H1 (cell line): ENCODE results near the gene OVCH2. TPM values are rescaled to one million over a fixed set of nuclear protein-coding genes. Genes with fewer than 3 reads are reported as not detected.

ENCODE experiments used
- CTBP2 ChIP-seq: IDR thresholded peaks from 2 replicates; pipeline ENCODE4 v1.7.0; 2011; ENCODE audit warnings: borderline replicate concordance, mild to moderate bottlenecking, moderate library complexity, mixed read lengths, low read length; ENCODE audit not compliant: insufficient read depth, insufficient read length
- EZH2 ChIP-seq: fragments of 200-600 bp; sonication (generic); IDR thresholded peaks from 2 replicates; pipeline ENCODE4 v1.7.1; 2012; ENCODE audit warnings: low read depth, mild to moderate bottlenecking, moderate library complexity, low read length, inconsistent platforms; ENCODE audit not compliant: severe bottlenecking
- FOSL1 ChIP-seq: IDR thresholded peaks from 2 replicates; pipeline ENCODE4 v1.6.1; 2011; ENCODE audit warnings: mild to moderate bottlenecking, low read depth, low read length, moderate library complexity; ENCODE audit not compliant: insufficient read depth
- HDAC2 ChIP-seq, 2 experiments: fragments of 300-600 bp in 1 of 2; sonication (generic) in 1 of 2; IDR thresholded peaks; 2 replicates each; pipeline ENCODE4 v1.6.1; 2011 to 2012; ENCODE audit warnings: low read depth in 2 of 2, low read length in 2 of 2, mild to moderate bottlenecking in 2 of 2, moderate library complexity in 2 of 2, borderline replicate concordance in 1 of 2, inconsistent platforms in 1 of 2
- HDAC6 ChIP-seq: IDR thresholded peaks from one replicate; pipeline ENCODE4 v1.7.1; 2012; ENCODE audit warnings: low read depth, mild to moderate bottlenecking, inconsistent platforms, low read length, moderate library complexity
- KDM5A ChIP-seq: fragments of 200-600 bp; IDR thresholded peaks from 2 replicates; pipeline ENCODE4 v1.7.1; 2012; ENCODE audit warnings: mild to moderate bottlenecking, low read length, inconsistent platforms, mixed read lengths
- MAFK ChIP-seq: IDR thresholded peaks from 2 replicates; pipeline ENCODE4 v1.6.1; 2012; ENCODE audit warnings: low read depth, mild to moderate bottlenecking, improper control_type of control experiment, low read length
- NRF1 ChIP-seq: IDR thresholded peaks from 2 replicates; pipeline ENCODE4 v1.6.1; 2011; ENCODE audit warnings: mild to moderate bottlenecking, low read depth, low read length, improper control_type of control experiment
- PHF8 ChIP-seq: fragments of 200-600 bp; sonication (generic); conservative IDR thresholded peaks from 2 replicates; pipeline ENCODE4 v1.7.1; 2012; ENCODE audit warnings: low read depth, mild to moderate bottlenecking, inconsistent platforms, low read length, moderate library complexity
- POLR2A ChIP-seq, 2 experiments: IDR thresholded peaks; 1 replicate in 1 of 2; 2 replicates in 1 of 2; pipeline ENCODE4 v1.6.1; 2011; ENCODE audit warnings: low read depth in 2 of 2, low read length in 2 of 2, mild to moderate bottlenecking in 2 of 2; ENCODE audit errors: control extremely low read depth in 1 of 2
- POLR2AphosphoS5 ChIP-seq: IDR thresholded peaks from 2 replicates; pipeline ENCODE4 v1.6.1; 2011; ENCODE audit warnings: low read depth, low read length
- RFX5 ChIP-seq: IDR thresholded peaks from 2 replicates; pipeline ENCODE4 v1.6.1; 2011; ENCODE audit warnings: low read depth, low read length, improper control_type of control experiment, borderline replicate concordance
- RNF2 ChIP-seq: fragments of 200-900, 300-1000 bp; sonication (generic); IDR thresholded peaks from 2 replicates; pipeline ENCODE4 v1.7.1; 2016; ENCODE audit warnings: borderline replicate concordance, low read depth, mild to moderate bottlenecking, antibody characterized with exemption, low read length; ENCODE audit not compliant: poor library complexity, severe bottlenecking; ENCODE audit errors: missing control alignments
- RXRA ChIP-seq: IDR thresholded peaks from 2 replicates; pipeline ENCODE4 v1.6.1; 2011; ENCODE audit warnings: low read depth, mild to moderate bottlenecking, low read length, moderate library complexity; ENCODE audit not compliant: insufficient read depth
- TEAD4 ChIP-seq: IDR thresholded peaks from 2 replicates; pipeline ENCODE4 v1.6.1; 2012; ENCODE audit warnings: low read depth, low read length, inconsistent platforms, mixed read lengths
- polyA plus RNA-seq, 7 experiments: library from polyadenylated mRNA; depleted of rRNA in 3 of 7; stranded (reverse) in 5 of 7; unstranded in 2 of 7; fragments of >200 nt in 5 of 7; fragments of 200-250 nt in 2 of 7; gene quantifications; 1 replicate in 5 of 7; 2 replicates in 1 of 7; 4 replicates in 1 of 7; pipeline versions ENCODE4 v1.2.1 to v1.2.3, GENCODE V29; 2011 to 2013; ENCODE audit warnings: missing spikeins in 2 of 7, mixed read lengths in 2 of 7
- total RNA-seq: library from RNA; stranded (reverse); fragmentation: NEBNext Ultra II Directional; extraction: Animal tissue kit (Norgen Biotek cat#: 25700); gene quantifications from 2 replicates; pipeline ENCODE4 v1.2.1, GENCODE V29; 2021
- TF ChIP-seq, protein P1 (sequence below): IDR thresholded peaks from 2 replicates; pipeline ENCODE4 v1.6.1; 2012; ENCODE audit warnings: inconsistent platforms
- TF ChIP-seq, protein P2 (sequence below), 3 experiments: IDR thresholded peaks; 1 replicate in 2 of 3; 2 replicates in 1 of 3; pipeline versions ENCODE4 v1.5.1 to v1.6.1; 2011; ENCODE audit warnings: low read length in 3 of 3, mild to moderate bottlenecking in 3 of 3, inconsistent platforms in 2 of 3, low read depth in 1 of 3, moderate library complexity in 1 of 3; ENCODE audit not compliant: insufficient read depth in 1 of 3; ENCODE audit errors: control extremely low read depth in 1 of 3

Gene OVCH2
- total and polyA plus RNA-seq, 2 of the 8 experiments (the other 6 are each of a cell fraction or from before 2014, with no cell fraction given): 0.03 to 1.1 TPM

GRCh38 chr11:7673724-7674434 is 32.4 kb downstream of the OVCH2 start (continued):
- TF ChIP-seq, protein P1, sequence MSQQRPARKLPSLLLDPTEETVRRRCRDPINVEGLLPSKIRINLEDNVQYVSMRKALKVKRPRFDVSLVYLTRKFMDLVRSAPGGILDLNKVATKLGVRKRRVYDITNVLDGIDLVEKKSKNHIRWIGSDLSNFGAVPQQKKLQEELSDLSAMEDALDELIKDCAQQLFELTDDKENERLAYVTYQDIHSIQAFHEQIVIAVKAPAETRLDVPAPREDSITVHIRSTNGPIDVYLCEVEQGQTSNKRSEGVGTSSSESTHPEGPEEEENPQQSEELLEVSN: peak; percentile 72
- TF ChIP-seq TEAD4: no peak
- no peak for TF ChIP-seq KDM5A
- 0 out of 4 replicates have a peak, but pooled peaks of 1 of the 2 experiments have one; percentile 48 for TF ChIP-seq HDAC2 (IDR thresholded peaks at IDR 0.05; ENCODE audit: borderline replicate concordance in 1 of 2, low read depth in 2 of 2, low read length in 2 of 2)
- TF ChIP-seq, protein P2, sequence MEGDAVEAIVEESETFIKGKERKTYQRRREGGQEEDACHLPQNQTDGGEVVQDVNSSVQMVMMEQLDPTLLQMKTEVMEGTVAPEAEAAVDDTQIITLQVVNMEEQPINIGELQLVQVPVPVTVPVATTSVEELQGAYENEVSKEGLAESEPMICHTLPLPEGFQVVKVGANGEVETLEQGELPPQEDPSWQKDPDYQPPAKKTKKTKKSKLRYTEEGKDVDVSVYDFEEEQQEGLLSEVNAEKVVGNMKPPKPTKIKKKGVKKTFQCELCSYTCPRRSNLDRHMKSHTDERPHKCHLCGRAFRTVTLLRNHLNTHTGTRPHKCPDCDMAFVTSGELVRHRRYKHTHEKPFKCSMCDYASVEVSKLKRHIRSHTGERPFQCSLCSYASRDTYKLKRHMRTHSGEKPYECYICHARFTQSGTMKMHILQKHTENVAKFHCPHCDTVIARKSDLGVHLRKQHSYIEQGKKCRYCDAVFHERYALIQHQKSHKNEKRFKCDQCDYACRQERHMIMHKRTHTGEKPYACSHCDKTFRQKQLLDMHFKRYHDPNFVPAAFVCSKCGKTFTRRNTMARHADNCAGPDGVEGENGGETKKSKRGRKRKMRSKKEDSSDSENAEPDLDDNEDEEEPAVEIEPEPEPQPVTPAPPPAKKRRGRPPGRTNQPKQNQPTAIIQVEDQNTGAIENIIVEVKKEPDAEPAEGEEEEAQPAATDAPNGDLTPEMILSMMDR (IDR thresholded peaks at IDR 0.05; ENCODE audit: control extremely low read depth in 1 of 3, insufficient read depth in 1 of 3, low read depth in 1 of 3, low read length in 3 of 3): no peak
- TF ChIP-seq HDAC6: no peak
- peak; percentile 88 for TF ChIP-seq POLR2AphosphoS5
- TF ChIP-seq RXRA: no peak
- TF ChIP-seq NRF1: no peak
- no peak for TF ChIP-seq EZH2
- no peak for TF ChIP-seq RFX5
- TF ChIP-seq FOSL1: no peak
- no peak for TF ChIP-seq MAFK
- peak; percentile 34 for TF ChIP-seq RNF2
- TF ChIP-seq PHF8: peak; percentile 80
- TF ChIP-seq POLR2A (IDR thresholded peaks at IDR 0.05; ENCODE audit: control extremely low read depth in 1 of 2, low read depth in 2 of 2, low read length in 2 of 2): peak; percentile 44 to 81
- no peak for TF ChIP-seq CTBP2
